Adrenal gland (tissue), 12 donors: ENCODE measurements around the gene PTPRH. TPM values are rescaled to one million over a fixed set of nuclear protein-coding genes. Genes with fewer than 3 reads are reported as not detected.
A peak's percentile ranks its signal among the peaks of the same experiment; 100 is the strongest.

Experiments used
- DNase-seq, 7 donors: peaks; one replicate each; pipeline ENCODE4 v3.0.0-alpha.2; 2019 to 2020
- H3K27ac ChIP-seq, 5 donors: fragments of 200-600 bp; sonication (generic) in 4 of 5; 1 replicate in 3 of 5; 2 replicates in 2 of 5; pipeline versions ENCODE4 v1.5.1 to v1.8.0; 2016 to 2020; ENCODE audit warnings: mild to moderate bottlenecking in 1 of 5
- H3K27me3 ChIP-seq: fragments of 200-600 bp; 2 replicates; pipeline ENCODE4 v1.8.0; 2021
- H3K36me3 ChIP-seq, 2 donors: fragments of 200-600 bp; replicated peaks in 1 of 2; 1 replicate in 1 of 2; 2 replicates in 1 of 2; pipeline versions ENCODE4 v1.5.1 to v1.8.0; 2018 to 2022
- H3K4me1 ChIP-seq, 2 donors: fragments of 200-600 bp; replicated peaks in 1 of 2; 1 replicate in 1 of 2; 2 replicates in 1 of 2; pipeline versions ENCODE4 v1.5.1 to v1.8.0; 2018 to 2021
- H3K4me3 ChIP-seq, 4 donors: fragments of 200-600 bp; sonication (generic) in 3 of 4; one replicate each; pipeline ENCODE4 v1.5.1; 2016 to 2018
- H3K9me3 ChIP-seq, 3 donors: fragments of 200-600 bp; sonication (generic) in 1 of 3; replicated peaks in 1 of 3; 1 replicate in 2 of 3; 2 replicates in 1 of 3; pipeline versions ENCODE4 v1.5.1 to v1.8.0; 2016 to 2021
- POLR2A ChIP-seq, 2 donors: fragments of 450-650 bp; IDR thresholded peaks; one replicate each; pipeline ENCODE4 v1.6.1; 2017; ENCODE audit warnings: antibody characterized with exemption in 2 of 2, mild to moderate bottlenecking in 2 of 2, moderate library complexity in 1 of 2
- WGBS, 4 donors: extraction: QIAGEN DNeasy Blood & Tissue Kit in 2 of 4; methylation state at CpG; one replicate each; pipeline versions ENCODE4 v1.1.5 to v1.1.7; 2013 to 2017; 5-methylcytosine and 5-hydroxymethylcytosine counted together
- intact Hi-C, 2 donors: fragments of 100-400 bp; cut with DNase I; formaldehyde crosslinking; loops; one replicate each; pipeline versions ENCODE4 v1.14.1 to v1.15.0; 2022 to 2023
- polyA plus RNA-seq, 3 donors: library from polyadenylated mRNA; stranded (reverse); fragments of 200-250 nt in 2 of 3; fragments of 350-450 nt in 1 of 3; fragmentation: Illumina TruSeq in 1 of 3; extraction: RNeasy Lipid Tissue Mini Kit (QIAGEN cat#74804) in 1 of 3; gene quantifications; one replicate each; pipeline ENCODE4 v1.2.3, GENCODE V29; 2013 to 2014
- total RNA-seq, 9 donors: library from RNA; depleted of rRNA in 4 of 9; stranded (reverse); fragments of >200 nt in 4 of 9; fragments of 120-200 nt in 1 of 9; fragmentation: NEBNext Ultra II Directional in 1 of 9; extraction: Animal tissue kit (Norgen Biotek cat#: 25700) in 1 of 9; gene quantifications; one replicate each; pipeline versions ENCODE4 v1.1.0 to v1.2.4, GENCODE V29; 2013 to 2023
- TF ChIP-seq, protein P1 (sequence below), 6 experiments: fragments of 450-650 bp in 4 of 6; fragments of 200-600 bp in 2 of 6; sonication (generic) in 1 of 6; IDR thresholded peaks; 1 replicate in 5 of 6; 2 replicates in 1 of 6; pipeline versions ENCODE4 v1.5.1 to v1.8.0; 2016 to 2021; ENCODE audit warnings: antibody characterized with exemption in 6 of 6, mild to moderate bottlenecking in 2 of 6, moderate library complexity in 1 of 6
- donor health status: healthy with polysubstance abuse.
- donor health status: Bipolar disorder and iron deficiency.
- donor health status: DM: yes; HTN: yes; CAD: no.
- donor health status: DM: no; HTN: no; CAD: no.
- donor health status: DM: no; HTN: no; CAD: no.
- donor health status: DM: yes; HTN: yes; CAD: no.

PTPRH gene
- total and polyA plus RNA-seq, 12 donors: 30.1 to 159 (median 52.9) TPM

DNA sequence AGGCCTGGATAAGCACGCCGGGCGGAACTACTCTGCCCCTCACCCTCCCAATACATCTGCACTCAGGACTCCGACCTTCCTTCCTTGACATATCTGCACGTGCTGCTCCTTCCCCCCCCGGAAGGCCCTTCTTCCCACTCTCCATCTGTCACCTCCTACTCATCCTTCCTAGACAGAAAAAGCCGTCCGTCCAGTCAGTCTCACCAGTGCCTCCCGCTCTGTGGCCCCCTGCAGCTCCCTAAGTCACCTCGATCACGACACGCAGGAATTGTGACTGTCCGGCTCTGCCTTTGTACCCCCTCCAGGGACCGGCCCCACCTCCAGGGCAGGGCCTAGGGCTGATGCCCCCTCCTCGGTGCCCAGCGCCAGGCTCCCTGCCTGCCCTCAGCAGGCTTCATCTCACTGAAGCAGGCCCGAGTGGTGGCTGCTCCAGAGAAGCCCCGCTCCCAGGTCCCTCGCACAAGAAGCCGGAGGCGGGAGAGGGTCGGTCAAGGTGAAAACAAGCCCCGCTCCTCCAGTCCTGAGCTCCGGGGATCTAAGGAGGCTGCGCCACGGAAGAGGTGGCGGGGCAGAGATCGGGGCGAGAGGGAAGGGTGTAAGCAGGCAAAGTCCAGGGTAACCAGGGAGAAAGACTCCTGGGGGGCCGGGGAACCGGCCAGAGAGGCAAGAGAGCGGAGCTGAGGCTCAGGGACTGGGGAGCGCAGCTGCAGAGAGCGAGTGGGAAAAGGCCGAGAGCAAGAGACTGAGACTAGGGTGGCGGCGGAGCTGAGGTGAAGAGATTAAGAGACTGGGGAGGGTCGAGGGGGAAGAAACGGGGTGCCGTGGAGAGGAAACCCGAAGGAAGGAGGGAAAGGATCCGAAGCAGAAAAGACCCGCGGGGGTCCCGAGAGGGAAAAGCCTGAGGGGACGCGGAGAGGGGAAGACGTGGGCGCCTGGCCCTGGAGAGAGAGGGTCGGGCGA, 48.4 kb upstream of the PTPRH start:
- intact Hi-C loops: no loop called here
- WGBS, 4 donors: 1 to 2% (median 1%) methylated on average over 42 to 51 of the region's 51 CpGs
- peak in 6 of 7 donors; percentile 39 to 54 (median 45) for DNase-seq
- Histone ChIP-seq H3K9me3 (no peaks in the 10 kb centered on the region), H3K27me3 (no peaks in the 10 kb centered on the region), H3K36me3 (no peaks in the 10 kb centered on the region), H3K4me1 (peaks cover 38 to 58% of the 10 kb centered on the region in 2 donors), H3K27ac (peak overlapping the region; percentile 18 to 98 (median 96)), H3K4me3 (peak overlapping the region; percentile 17 to 99 (median 61))
- TF ChIP-seq POLR2A (IDR thresholded peaks at IDR 0.05): no peak
- TF ChIP-seq, protein P1, sequence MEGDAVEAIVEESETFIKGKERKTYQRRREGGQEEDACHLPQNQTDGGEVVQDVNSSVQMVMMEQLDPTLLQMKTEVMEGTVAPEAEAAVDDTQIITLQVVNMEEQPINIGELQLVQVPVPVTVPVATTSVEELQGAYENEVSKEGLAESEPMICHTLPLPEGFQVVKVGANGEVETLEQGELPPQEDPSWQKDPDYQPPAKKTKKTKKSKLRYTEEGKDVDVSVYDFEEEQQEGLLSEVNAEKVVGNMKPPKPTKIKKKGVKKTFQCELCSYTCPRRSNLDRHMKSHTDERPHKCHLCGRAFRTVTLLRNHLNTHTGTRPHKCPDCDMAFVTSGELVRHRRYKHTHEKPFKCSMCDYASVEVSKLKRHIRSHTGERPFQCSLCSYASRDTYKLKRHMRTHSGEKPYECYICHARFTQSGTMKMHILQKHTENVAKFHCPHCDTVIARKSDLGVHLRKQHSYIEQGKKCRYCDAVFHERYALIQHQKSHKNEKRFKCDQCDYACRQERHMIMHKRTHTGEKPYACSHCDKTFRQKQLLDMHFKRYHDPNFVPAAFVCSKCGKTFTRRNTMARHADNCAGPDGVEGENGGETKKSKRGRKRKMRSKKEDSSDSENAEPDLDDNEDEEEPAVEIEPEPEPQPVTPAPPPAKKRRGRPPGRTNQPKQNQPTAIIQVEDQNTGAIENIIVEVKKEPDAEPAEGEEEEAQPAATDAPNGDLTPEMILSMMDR (IDR thresholded peaks at IDR 0.05): no peak

DNA sequence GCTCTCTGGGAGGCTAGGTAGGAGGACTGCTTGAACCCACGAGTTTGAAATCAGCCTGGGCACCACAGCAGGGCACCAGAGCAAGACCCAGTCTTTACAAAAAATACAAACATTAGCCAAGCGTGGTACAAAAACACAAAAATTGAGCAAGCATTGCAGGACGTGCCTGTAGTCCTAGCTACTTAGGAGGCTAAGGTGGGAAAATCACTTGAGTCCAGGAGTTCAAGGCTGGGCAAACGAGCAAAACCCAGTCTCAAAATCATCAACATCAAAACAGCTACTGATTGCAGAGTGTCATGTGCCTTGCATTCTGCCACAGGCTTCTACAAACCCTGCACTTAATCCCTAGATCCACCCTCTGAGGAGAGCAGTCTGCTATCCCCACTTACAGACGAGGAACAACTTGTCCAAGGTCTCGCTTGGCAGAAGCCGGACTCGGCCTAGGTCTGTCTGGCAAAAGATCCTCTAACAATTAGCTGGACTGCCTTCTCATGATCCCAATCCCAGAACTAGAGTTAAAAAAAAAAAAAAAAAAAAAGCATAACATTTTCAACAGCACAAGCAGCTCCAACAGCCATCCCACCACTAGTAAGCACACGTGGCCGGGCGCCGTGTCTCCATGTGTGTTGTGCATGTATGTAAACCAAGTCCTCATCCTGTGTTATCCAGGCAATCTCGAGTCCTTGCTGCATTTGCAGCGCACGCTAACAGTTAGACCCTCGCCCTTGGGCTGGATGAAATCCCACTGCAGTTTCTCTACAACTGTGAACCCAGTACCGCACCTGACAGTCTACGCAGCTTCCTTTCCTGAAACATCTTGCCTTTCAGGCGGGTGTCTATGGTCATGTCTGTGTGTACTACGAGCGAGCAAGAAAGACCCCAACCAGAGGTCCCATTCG, 47.5 kb upstream of the PTPRH start:
- no peaks in the 10 kb centered on the region for H3K36me3 ChIP-seq
- no peaks in the 10 kb centered on the region for H3K27me3 ChIP-seq
- H3K4me1 ChIP-seq: peaks cover 43 to 68% of the 10 kb centered on the region in 2 donors
- intact Hi-C loops: no loop called here
- H3K9me3 ChIP-seq: no peaks in the 10 kb centered on the region
- 24 to 31% (median 26%) methylated on average over 17 to 22 of the region's 22 CpGs for WGBS, 4 donors
- TF ChIP-seq, protein P1 (IDR thresholded peaks at IDR 0.05): no peak
- peak in 1 of 2 donors; percentile 42 for TF ChIP-seq POLR2A (IDR thresholded peaks at IDR 0.05)
- DNase-seq: peak in 3 of 7 donors; percentile 42 to 57 (median 57)
- H3K27ac ChIP-seq: peak overlapping the region in 3 of 5 donors; percentile 91 to 98 (median 96)
- peak overlapping the region in 2 of 4 donors; percentile 96 to 99 for H3K4me3 ChIP-seq

DNA sequence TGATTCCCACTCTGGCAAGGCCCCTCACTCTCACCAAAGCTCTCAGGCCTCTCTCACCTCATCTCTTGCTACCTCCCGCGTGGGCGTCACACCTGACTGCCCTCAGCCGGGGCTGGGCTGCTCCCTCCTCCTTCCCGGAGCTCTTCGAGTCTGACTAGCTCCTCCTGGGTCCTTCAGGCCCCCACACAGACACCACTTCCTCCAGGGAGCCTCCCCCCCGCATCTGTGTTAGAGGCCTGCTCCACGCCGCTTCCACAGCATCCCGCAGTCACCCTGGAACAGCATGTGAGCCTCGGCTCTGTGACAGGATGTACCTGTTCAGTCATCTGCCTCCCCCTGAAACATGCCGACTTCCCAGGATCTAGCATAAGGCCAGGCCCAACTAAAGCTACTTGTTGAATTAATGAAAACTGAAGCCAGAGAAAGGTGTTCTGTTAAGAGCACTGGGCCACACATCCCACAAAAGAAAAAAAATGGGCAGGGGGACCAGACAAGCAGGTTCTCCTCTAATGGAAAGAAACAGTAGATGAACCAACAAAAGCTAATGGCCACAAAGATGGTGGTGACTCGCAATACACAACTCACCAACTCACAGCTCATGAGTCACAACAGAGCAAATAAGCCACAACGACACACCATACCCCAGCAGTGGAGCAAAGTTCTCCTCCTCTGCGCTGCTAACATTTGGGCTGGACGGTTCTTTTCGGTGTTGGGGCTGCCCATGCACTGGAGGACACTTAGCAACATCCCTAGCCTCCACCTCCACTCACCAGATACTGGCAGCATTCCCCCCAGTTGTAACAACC, 46.5 kb upstream of the PTPRH start:
- H3K4me3 ChIP-seq: peak overlapping the region in 1 of 4 donors; percentile 21
- peaks cover 46 to 77% of the 10 kb centered on the region in 2 donors for H3K4me1 ChIP-seq
- peak overlapping the region in 3 of 5 donors; percentile 70 to 96 (median 91) for H3K27ac ChIP-seq
- DNase-seq: peak in 1 of 7 donors; percentile 26
- intact Hi-C loops: no loop called here
- 55 to 68% (median 60%) methylated on average over 10 to 17 of the region's 17 CpGs for WGBS, 4 donors
- no peaks in the 10 kb centered on the region for H3K9me3 ChIP-seq
- no peaks in the 10 kb centered on the region for H3K36me3 ChIP-seq
- H3K27me3 ChIP-seq: no peaks in the 10 kb centered on the region
- TF ChIP-seq, protein P1 (IDR thresholded peaks at IDR 0.05): no peak
- no peak for TF ChIP-seq POLR2A (IDR thresholded peaks at IDR 0.05)
